ENCODE measurements around the gene CLTA. TPM values are rescaled to one million over a fixed set of nuclear protein-coding genes. Genes with fewer than 3 reads are reported as not detected.

Gene CLTA
- total and polyA plus RNA-seq, 2 donors (not counting 3 experiments of a cell fraction or from before 2014, with no cell fraction given), result 229 to 317 TPM

DNA sequence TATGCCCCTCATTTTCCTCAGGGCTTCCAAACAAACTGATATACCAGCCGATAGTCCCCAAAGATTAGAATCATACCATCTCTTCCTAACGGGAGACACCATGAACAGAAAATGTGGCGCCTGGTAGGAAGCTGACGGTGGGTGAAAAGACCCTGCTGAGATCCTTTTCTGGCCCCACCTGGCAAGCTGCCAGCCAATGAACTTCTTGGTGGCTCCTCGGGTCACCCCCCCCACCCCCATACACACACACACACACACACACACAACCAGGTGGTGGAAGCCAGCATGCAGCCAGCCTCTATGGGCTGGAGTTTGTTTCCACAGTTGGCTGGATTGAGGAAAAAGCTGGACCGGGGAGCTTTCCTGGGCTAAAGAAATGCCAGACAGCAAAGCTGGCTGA is 26.3 kb upstream of the CLTA start:
- Histone ChIP-seq H3K36me3 (ENCODE audit: control insufficient read depth in 2 of 2, extremely low read depth in 1 of 2, insufficient read depth in 2 of 2, low read length in 2 of 2) (no peaks in the 10 kb centered on the region), H3K4me3 (replicated peaks in 1 of 3; ENCODE audit: insufficient read depth in 1 of 3, low read depth in 1 of 3, low read length in 3 of 3) (no peak overlapping the region), H3K27ac (ENCODE audit: insufficient read depth, low read depth, low read length) (no peak overlapping the region), H3K27me3 (ENCODE audit: control insufficient read depth in 2 of 2, insufficient read depth in 2 of 2, low read length in 2 of 2) (no peaks in the 10 kb centered on the region), H3K9ac (replicated peaks; ENCODE audit: extremely low read depth, insufficient read depth, low read length) (no peak overlapping the region), H3K4me2 (ENCODE audit: insufficient read depth, low read length) (no peak overlapping the region), H4K20me1 (replicated peaks; ENCODE audit: control insufficient read depth, extremely low read depth, insufficient read depth, low read length) (no peaks in the 10 kb centered on the region), H3K79me2 (ENCODE audit: control insufficient read depth, insufficient read depth, low read length) (no peaks in the 10 kb centered on the region), H3K9me1 (replicated peaks; ENCODE audit: control insufficient read depth, extremely low read depth, insufficient read depth, low read length) (no peaks in the 10 kb centered on the region), H2AFZ (ENCODE audit: low read depth, low read length) (no peak overlapping the region), H3K4me1 (ENCODE audit: control insufficient read depth, extremely low read depth, insufficient read depth, low read length) (peaks cover 18% of the 10 kb centered on the region), H3K9me3 (replicated peaks; ENCODE audit: control insufficient read depth, insufficient read depth, low read length) (no peaks in the 10 kb centered on the region)
- BruUV-seq (replicated peaks), result no TSS peak
- dilution Hi-C loops (cut with MboI; ENCODE audit: extremely low pct_ligation_motif_present, low sequenced_read_pairs), result no loop called here
- CTCF ChIA-PET, result interaction anchor here (0.7 to 8.4 kb wide), 14 partner anchors 8 to 261 kb away, joined by 3 to 189 read pairs (median 6); partner anchors contain the start of genes CLTA and GLIPR2
- intact Hi-C loops (cut with micrococcal nuclease), result no loop called here
- DNase-seq (ENCODE audit: low read depth, low spot score), result no peak
- TF ChIP-seq CTCF (IDR thresholded peaks at IDR 0.05; ENCODE audit: extremely low read depth in 1 of 2, insufficient read depth in 1 of 2, low read depth in 1 of 2, low read length in 2 of 2), result no peak
- TF ChIP-seq MYC (IDR thresholded peaks at IDR 0.05; ENCODE audit: low read depth, low read length), result no peak
- TF ChIP-seq EZH2 (IDR thresholded peaks at IDR 0.05; ENCODE audit: borderline replicate concordance, low read depth, low read length, severe bottlenecking), result no peak
- no peak for TF ChIP-seq JUN (IDR thresholded peaks at IDR 0.05; ENCODE audit: borderline replicate concordance, insufficient read depth, insufficient read length, low read depth)
- TF ChIP-seq, protein P1, sequence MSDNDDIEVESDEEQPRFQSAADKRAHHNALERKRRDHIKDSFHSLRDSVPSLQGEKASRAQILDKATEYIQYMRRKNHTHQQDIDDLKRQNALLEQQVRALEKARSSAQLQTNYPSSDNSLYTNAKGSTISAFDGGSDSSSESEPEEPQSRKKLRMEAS (IDR thresholded peaks at IDR 0.05; ENCODE audit: insufficient read depth, insufficient read length), result no peak
- FAIRE-seq, result no peak
- POLR2A ChIA-PET, result interaction anchor here (1.6 to 1.7 kb wide), 2 partner anchors 26 to 62 kb away, joined by 4 read pairs; partner anchors contain the start of gene CLTA

Measured in endothelial cell of umbilical vein (primary cell).